ENCODE results near the gene MAML2.

Gene MAML2

GRCh38 chr11:96189351-96189750, 153.6 kb downstream of the MAML2 start:
- Histone ChIP-seq H3K36me3 (ENCODE audit: control insufficient read depth in 1 of 2, insufficient read depth in 2 of 2, low read depth in 1 of 2, low read length in 2 of 2) (no peaks in the 10 kb centered on the region), H2AK5ac (ENCODE audit: low read length, severe bottlenecking) (no peak overlapping the region), H2BK12ac (ENCODE audit: low read length in 2 of 2) (no peak overlapping the region), H2BK15ac (ENCODE audit: low read depth, poor library complexity, severe bottlenecking) (no peak overlapping the region), H3K4me2 (ENCODE audit: low read length, poor library complexity, severe bottlenecking) (no peak overlapping the region), H3K9me3 (ENCODE audit: control insufficient read depth, low read length) (no peaks in the 10 kb centered on the region), H2AFZ (ENCODE audit: low read depth, low read length) (no peak overlapping the region), H3K9ac (ENCODE audit: low read length) (peak overlapping the region; percentile 86), H3K4me1 (ENCODE audit: control insufficient read depth, insufficient read depth, low read depth, low read length) (peaks cover 8% of the 10 kb centered on the region), H3K23ac (ENCODE audit: low read length in 2 of 2) (no peak overlapping the region), H2BK120ac (ENCODE audit: low read depth, low read length) (no peak overlapping the region), H3K79me1 (replicated peaks; ENCODE audit: low read length, poor library complexity, severe bottlenecking) (peaks cover 19% of the 10 kb centered on the region), H3K4me3 (ENCODE audit: insufficient read depth in 1 of 2, low read depth in 1 of 2, low read length in 2 of 2) (no peak overlapping the region), H4K91ac (ENCODE audit: low read length) (no peak overlapping the region), H3K18ac (ENCODE audit: low read depth in 1 of 2, low read length in 2 of 2) (no peak overlapping the region), H2BK5ac (ENCODE audit: low read depth, low read length, poor library complexity, severe bottlenecking) (no peak overlapping the region), H3K4ac (ENCODE audit: low read depth in 1 of 2, low read length in 2 of 2) (no peak overlapping the region), H3K14ac (ENCODE audit: low read length in 2 of 2) (no peak overlapping the region), H4K8ac (ENCODE audit: low read length) (no peak overlapping the region), H3K27me3 (ENCODE audit: control insufficient read depth in 1 of 2, insufficient read depth in 1 of 2, low read length in 2 of 2) (no peaks in the 10 kb centered on the region), H3K27ac (ENCODE audit: low read length, poor library complexity, severe bottlenecking) (no peak overlapping the region)
- DNase-seq = no peak
- WGBS = 100% methylated on average over 1 of the region's 1 CpG

- Histone ChIP-seq H2AFZ (ENCODE audit: low read depth, low read length) (no peak overlapping the region), H3K27me3 (ENCODE audit: control insufficient read depth in 1 of 2, insufficient read depth in 1 of 2, low read length in 2 of 2) (no peaks in the 10 kb centered on the region), H3K36me3 (ENCODE audit: control insufficient read depth in 1 of 2, insufficient read depth in 2 of 2, low read depth in 1 of 2, low read length in 2 of 2) (no peaks in the 10 kb centered on the region), H2BK15ac (ENCODE audit: low read depth, poor library complexity, severe bottlenecking) (no peak overlapping the region), H4K91ac (ENCODE audit: low read length) (no peak overlapping the region), H3K4me3 (ENCODE audit: insufficient read depth in 1 of 2, low read depth in 1 of 2, low read length in 2 of 2) (peak overlapping the region in 1 of 2 experiments; percentile 56), H2AK5ac (ENCODE audit: low read length, severe bottlenecking) (peak overlapping the region; percentile 41), H3K4me1 (ENCODE audit: control insufficient read depth, insufficient read depth, low read depth, low read length) (peaks cover 8% of the 10 kb centered on the region), H3K18ac (ENCODE audit: low read depth in 1 of 2, low read length in 2 of 2) (peak overlapping the region in 1 of 2 experiments; percentile 40), H3K27ac (ENCODE audit: low read length, poor library complexity, severe bottlenecking) (peak overlapping the region; percentile 74), H3K23ac (ENCODE audit: low read length in 2 of 2) (no peak overlapping the region), H3K79me1 (replicated peaks; ENCODE audit: low read length, poor library complexity, severe bottlenecking) (peaks cover 20% of the 10 kb centered on the region), H2BK12ac (ENCODE audit: low read length in 2 of 2) (no peak overlapping the region), H3K4ac (ENCODE audit: low read depth in 1 of 2, low read length in 2 of 2) (no peak overlapping the region), H3K9me3 (ENCODE audit: control insufficient read depth, low read length) (no peaks in the 10 kb centered on the region), H3K9ac (ENCODE audit: low read length) (peak overlapping the region; percentile 86), H3K14ac (ENCODE audit: low read length in 2 of 2) (no peak overlapping the region), H4K8ac (ENCODE audit: low read length) (no peak overlapping the region), H2BK5ac (ENCODE audit: low read depth, low read length, poor library complexity, severe bottlenecking) (no peak overlapping the region), H3K4me2 (ENCODE audit: low read length, poor library complexity, severe bottlenecking) (no peak overlapping the region), H2BK120ac (ENCODE audit: low read depth, low read length) (no peak overlapping the region)
- 50% methylated on average over 2 of the region's 2 CpGs for WGBS
- peak; percentile 56 for DNase-seq
Observed at GRCh38 chr11:96188243-96189006, 154.6 kb downstream of the MAML2 start.

- H4K8ac ChIP-seq (ENCODE audit: low read length) = no peak overlapping the region
- H3K23ac ChIP-seq (ENCODE audit: low read length in 2 of 2) = no peak overlapping the region
Observed at GRCh38 chr11:96187822-96188221, 155.2 kb downstream of the MAML2 start.

GRCh38 chr11:96186806-96187205, 156.2 kb downstream of the MAML2 start:
- H3K4me1 ChIP-seq (ENCODE audit: control insufficient read depth, insufficient read depth, low read depth, low read length) = peaks cover 8% of the 10 kb centered on the region

More at GRCh38 chr11:96187822-96188221, 155.2 kb downstream of the MAML2 start:
- Histone ChIP-seq H2BK5ac (ENCODE audit: low read depth, low read length, poor library complexity, severe bottlenecking) (no peak overlapping the region), H3K9me3 (ENCODE audit: control insufficient read depth, low read length) (no peaks in the 10 kb centered on the region), H3K36me3 (ENCODE audit: control insufficient read depth in 1 of 2, insufficient read depth in 2 of 2, low read depth in 1 of 2, low read length in 2 of 2) (no peaks in the 10 kb centered on the region), H2BK12ac (ENCODE audit: low read length in 2 of 2) (peak overlapping the region in 1 of 2 experiments; percentile 72), H3K4me1 (ENCODE audit: control insufficient read depth, insufficient read depth, low read depth, low read length) (peaks cover 8% of the 10 kb centered on the region), H2AK5ac (ENCODE audit: low read length, severe bottlenecking) (peak overlapping the region; percentile 84), H2BK120ac (ENCODE audit: low read depth, low read length) (peak overlapping the region; percentile 44), H3K4me2 (ENCODE audit: low read length, poor library complexity, severe bottlenecking) (no peak overlapping the region), H3K18ac (ENCODE audit: low read depth in 1 of 2, low read length in 2 of 2) (peak overlapping the region in 1 of 2 experiments; percentile 59), H4K91ac (ENCODE audit: low read length) (peak overlapping the region; percentile 78), H3K27ac (ENCODE audit: low read length, poor library complexity, severe bottlenecking) (peak overlapping the region; percentile 74), H2BK15ac (ENCODE audit: low read depth, poor library complexity, severe bottlenecking) (no peak overlapping the region), H2AFZ (ENCODE audit: low read depth, low read length) (no peak overlapping the region), H3K4ac (ENCODE audit: low read depth in 1 of 2, low read length in 2 of 2) (no peak overlapping the region), H3K9ac (ENCODE audit: low read length) (peak overlapping the region; percentile 86), H3K27me3 (ENCODE audit: control insufficient read depth in 1 of 2, insufficient read depth in 1 of 2, low read length in 2 of 2) (no peaks in the 10 kb centered on the region), H3K4me3 (ENCODE audit: insufficient read depth in 1 of 2, low read depth in 1 of 2, low read length in 2 of 2) (peak overlapping the region in 1 of 2 experiments; percentile 35), H3K79me1 (replicated peaks; ENCODE audit: low read length, poor library complexity, severe bottlenecking) (peaks cover 20% of the 10 kb centered on the region), H3K14ac (ENCODE audit: low read length in 2 of 2) (no peak overlapping the region)
- 75% methylated on average over 1 of the region's 3 CpGs for WGBS
- DNase-seq = peak; percentile 79

More at GRCh38 chr11:96186806-96187205, 156.2 kb downstream of the MAML2 start:
- no peak overlapping the region for H3K18ac ChIP-seq (ENCODE audit: low read depth in 1 of 2, low read length in 2 of 2)
- H2AK5ac ChIP-seq (ENCODE audit: low read length, severe bottlenecking) = no peak overlapping the region
- H3K36me3 ChIP-seq (ENCODE audit: control insufficient read depth in 1 of 2, insufficient read depth in 2 of 2, low read depth in 1 of 2, low read length in 2 of 2) = no peaks in the 10 kb centered on the region
- H3K4me3 ChIP-seq (ENCODE audit: insufficient read depth in 1 of 2, low read depth in 1 of 2, low read length in 2 of 2) = no peak overlapping the region
- no peak overlapping the region for H3K4ac ChIP-seq (ENCODE audit: low read depth in 1 of 2, low read length in 2 of 2)
- H3K27ac ChIP-seq (ENCODE audit: low read length, poor library complexity, severe bottlenecking) = peak overlapping the region; percentile 14
- peaks cover 16% of the 10 kb centered on the region for H3K79me1 ChIP-seq (replicated peaks; ENCODE audit: low read length, poor library complexity, severe bottlenecking)
- H3K4me2 ChIP-seq (ENCODE audit: low read length, poor library complexity, severe bottlenecking) = no peak overlapping the region
- H2BK5ac ChIP-seq (ENCODE audit: low read depth, low read length, poor library complexity, severe bottlenecking) = no peak overlapping the region
- no peaks in the 10 kb centered on the region for H3K9me3 ChIP-seq (ENCODE audit: control insufficient read depth, low read length)
- no peak overlapping the region for H3K23ac ChIP-seq (ENCODE audit: low read length in 2 of 2)
- no peak overlapping the region for H2BK12ac ChIP-seq (ENCODE audit: low read length in 2 of 2)
- peak overlapping the region; percentile 86 for H3K9ac ChIP-seq (ENCODE audit: low read length)
- H2BK120ac ChIP-seq (ENCODE audit: low read depth, low read length) = no peak overlapping the region
- H3K27me3 ChIP-seq (ENCODE audit: control insufficient read depth in 1 of 2, insufficient read depth in 1 of 2, low read length in 2 of 2) = no peaks in the 10 kb centered on the region
- H2BK15ac ChIP-seq (ENCODE audit: low read depth, poor library complexity, severe bottlenecking) = no peak overlapping the region
- no peak overlapping the region for H4K8ac ChIP-seq (ENCODE audit: low read length)
- WGBS = no CpG with 5 or more reads among the region's 1 CpG
- H4K91ac ChIP-seq (ENCODE audit: low read length) = no peak overlapping the region
- no peak for DNase-seq
- H2AFZ ChIP-seq (ENCODE audit: low read depth, low read length) = no peak overlapping the region
- no peak overlapping the region for H3K14ac ChIP-seq (ENCODE audit: low read length in 2 of 2)

All from mesenchymal stem cell (in vitro differentiated cells and primary cell).